Suprapubic skin (tissue), 3 donors: ENCODE measurements around the gene ERI3.

ENCODE experiments used
- POLR2AphosphoS5 ChIP-seq, 3 donors: sonication (generic); formaldehyde crosslinking; IDR thresholded peaks; one replicate each; pipeline ENCODE4 v1.6.1; 2017; ENCODE audit warnings: antibody characterized with exemption in 3 of 3
- TF ChIP-seq, protein P1 (sequence below), 2 donors: fragments of 200-600 bp in 1 of 2; fragments of 450-650 bp in 1 of 2; sonication (generic) in 1 of 2; IDR thresholded peaks; one replicate each; pipeline ENCODE4 v1.5.1; 2016 to 2019; ENCODE audit warnings: antibody characterized with exemption in 2 of 2, mild to moderate bottlenecking in 1 of 2, moderate library complexity in 1 of 2

DNA sequence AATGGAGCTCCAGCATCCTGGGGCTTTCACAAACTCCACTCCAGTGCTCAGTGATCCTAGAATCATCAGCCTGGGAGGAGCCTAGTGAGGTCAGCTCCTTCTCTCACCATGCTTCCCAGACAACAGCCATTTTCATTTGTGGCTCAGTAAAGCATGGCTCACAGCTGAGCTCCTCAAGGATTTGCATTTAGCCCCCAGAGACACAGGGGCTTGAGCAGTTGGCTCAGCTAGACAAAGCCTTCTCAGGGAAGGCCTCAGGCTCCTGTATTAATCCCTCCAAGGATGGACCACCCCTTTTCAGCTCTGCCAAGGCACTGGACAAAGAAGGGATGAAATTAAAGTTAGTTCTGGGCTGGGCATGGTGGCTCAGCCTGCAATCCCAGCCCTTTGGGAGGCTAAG lies 39.5 kb downstream of the ERI3 start:
- TF ChIP-seq, protein P1, sequence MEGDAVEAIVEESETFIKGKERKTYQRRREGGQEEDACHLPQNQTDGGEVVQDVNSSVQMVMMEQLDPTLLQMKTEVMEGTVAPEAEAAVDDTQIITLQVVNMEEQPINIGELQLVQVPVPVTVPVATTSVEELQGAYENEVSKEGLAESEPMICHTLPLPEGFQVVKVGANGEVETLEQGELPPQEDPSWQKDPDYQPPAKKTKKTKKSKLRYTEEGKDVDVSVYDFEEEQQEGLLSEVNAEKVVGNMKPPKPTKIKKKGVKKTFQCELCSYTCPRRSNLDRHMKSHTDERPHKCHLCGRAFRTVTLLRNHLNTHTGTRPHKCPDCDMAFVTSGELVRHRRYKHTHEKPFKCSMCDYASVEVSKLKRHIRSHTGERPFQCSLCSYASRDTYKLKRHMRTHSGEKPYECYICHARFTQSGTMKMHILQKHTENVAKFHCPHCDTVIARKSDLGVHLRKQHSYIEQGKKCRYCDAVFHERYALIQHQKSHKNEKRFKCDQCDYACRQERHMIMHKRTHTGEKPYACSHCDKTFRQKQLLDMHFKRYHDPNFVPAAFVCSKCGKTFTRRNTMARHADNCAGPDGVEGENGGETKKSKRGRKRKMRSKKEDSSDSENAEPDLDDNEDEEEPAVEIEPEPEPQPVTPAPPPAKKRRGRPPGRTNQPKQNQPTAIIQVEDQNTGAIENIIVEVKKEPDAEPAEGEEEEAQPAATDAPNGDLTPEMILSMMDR (IDR thresholded peaks at IDR 0.05): no peak
- TF ChIP-seq POLR2AphosphoS5 (IDR thresholded peaks at IDR 0.05): no peak
